SK-N-MC (cell line): Measurements from ENCODE around the gene DNAH8.

ENCODE experiments used
- EZH2 ChIP-seq: fragments of 200-600 bp; sonication (generic); IDR thresholded peaks from one replicate; pipeline ENCODE4 v1.6.1; 2017; ENCODE audit warnings: antibody characterized with exemption
- FOXP2 ChIP-seq: optimal IDR thresholded peaks from 2 replicates; pipeline ENCODE3; 2011; ENCODE audit warnings: mild to moderate bottlenecking, moderate library complexity; ENCODE audit not compliant: insufficient read depth; ENCODE audit errors: extremely low read length, control extremely low read depth
- POLR2AphosphoS5 ChIP-seq: IDR thresholded peaks from 2 replicates; pipeline ENCODE4 v1.6.1; 2012; ENCODE audit warnings: mild to moderate bottlenecking, low read depth, low read length, borderline replicate concordance

DNA sequence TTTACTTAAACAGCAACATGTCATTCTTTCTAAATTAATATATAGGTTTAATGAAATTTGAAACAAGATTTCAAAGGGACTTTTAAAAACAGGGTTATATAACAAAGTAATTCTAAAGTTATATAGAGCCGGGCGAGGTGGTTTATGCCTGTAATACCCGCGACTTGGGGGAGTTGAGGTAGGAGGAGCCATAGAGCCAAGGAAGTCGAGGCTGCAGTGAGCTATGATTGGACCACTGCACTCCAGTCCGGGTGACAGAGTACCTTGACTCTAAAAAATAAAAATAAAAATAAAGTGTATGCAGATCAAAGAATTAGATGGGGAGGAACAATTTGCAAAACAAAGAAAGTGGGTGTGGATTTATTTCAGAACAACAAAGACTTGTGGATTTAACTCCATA is 182.4 kb downstream of the DNAH8 start:
- no peak for TF ChIP-seq EZH2
- TF ChIP-seq POLR2AphosphoS5 = no peak
- no peak for TF ChIP-seq FOXP2
